ENCODE results near the gene IDH3B.

IDH3B gene

DNA sequence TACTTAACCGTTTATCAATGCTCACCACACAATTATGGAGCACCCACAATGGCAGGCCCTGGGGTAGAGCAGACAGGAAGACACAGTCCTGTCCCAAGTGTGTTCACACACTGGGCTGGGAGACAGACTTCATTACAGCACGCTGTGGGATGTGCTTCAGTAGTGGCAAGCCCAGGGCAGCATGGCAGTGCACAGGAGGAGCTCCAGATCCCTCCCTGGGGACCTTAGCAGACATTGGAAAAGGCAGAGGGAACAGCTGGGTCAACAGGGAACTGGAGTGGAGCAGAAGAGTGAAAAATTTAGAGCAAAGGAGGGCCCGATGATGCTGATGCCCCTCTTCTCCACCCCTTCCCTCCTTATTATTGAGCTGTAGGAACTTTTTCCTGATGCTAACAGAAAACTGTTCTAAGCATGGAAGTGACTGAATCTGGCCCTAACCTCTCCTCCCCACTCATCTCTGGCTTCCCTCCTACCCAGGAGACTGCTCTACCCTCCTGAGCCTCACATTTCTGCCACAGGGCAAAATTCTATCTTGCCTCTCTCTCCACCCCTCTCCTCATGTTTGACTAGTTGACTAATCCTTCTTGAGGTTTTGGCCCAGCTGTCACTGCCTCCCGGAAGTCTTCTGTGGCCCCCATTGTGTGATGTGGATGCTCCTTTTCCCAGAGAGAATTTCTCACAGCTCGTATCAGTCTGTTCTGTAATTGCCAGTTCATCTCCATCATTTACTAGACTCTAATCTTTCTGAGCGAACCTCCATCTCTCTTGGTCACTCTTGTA lies 52.9 kb downstream of the IDH3B start:
- DNase-seq, result no peak

DNA sequence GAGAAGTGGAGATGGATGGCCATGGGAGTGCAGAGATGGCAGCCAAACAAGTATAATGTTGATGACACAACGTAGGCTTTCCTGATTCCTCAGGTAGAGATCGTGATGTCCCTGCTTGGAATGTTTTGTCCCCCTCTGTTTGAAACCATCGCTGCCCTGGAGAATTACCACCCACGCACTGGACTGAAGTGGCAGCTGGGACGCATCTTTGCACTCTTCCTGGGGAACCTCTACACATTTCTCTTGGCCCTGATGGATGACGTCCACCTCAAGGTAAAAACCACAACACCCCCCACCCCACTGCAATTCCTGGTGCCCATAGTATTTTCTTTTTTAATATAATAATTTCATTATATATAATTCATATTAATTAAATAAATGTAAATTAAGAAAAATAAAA lies 53.7 kb downstream of the IDH3B start:
- DNase-seq, result no peak

Measured in DMS 273 treated with DMSO at 0.1 percent for 48 hours (cell line).